ENCODE data around the gene PARD3B.

Gene PARD3B

DNA sequence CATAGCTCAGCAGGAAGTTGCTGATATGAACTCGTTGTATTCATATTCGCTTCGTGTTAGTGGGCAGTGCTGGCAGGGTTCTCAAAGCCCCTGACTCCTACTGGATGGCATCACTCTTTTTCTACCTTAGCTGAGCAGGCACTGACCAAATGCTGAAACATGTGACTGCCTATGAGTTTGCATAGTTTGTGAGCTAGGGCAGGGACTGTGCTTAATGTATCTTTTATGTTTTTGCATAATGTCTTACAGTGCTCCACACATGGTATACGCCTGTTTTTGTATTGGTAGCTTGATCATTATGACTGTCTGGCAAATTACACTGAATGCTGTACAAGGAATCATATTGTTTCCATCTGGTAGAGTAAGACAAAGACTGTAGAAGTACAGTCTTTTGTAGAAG, 305.3 kb downstream of the PARD3B start:
- no peak for FAIRE-seq

DNA sequence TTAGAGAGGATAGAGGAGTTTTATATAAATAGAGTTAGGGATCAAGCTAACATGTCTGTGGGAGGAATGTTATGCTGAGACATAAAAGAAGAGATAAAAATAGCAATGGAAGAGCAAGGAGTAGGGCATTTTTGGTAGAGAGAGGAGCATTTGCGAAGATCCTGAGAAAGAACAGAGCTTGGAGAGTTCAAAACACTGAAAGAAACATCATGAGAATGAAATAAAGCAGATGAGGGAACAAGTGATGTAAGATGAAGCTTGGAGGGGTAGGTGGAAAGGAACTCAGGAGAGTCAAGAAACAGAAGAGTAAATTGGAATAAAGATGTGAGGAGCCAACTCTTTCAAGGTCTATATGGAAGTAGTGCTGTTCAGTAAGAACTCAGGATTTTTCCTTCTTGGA, 308.6 kb downstream of the PARD3B start:
- FAIRE-seq = no peak

DNA sequence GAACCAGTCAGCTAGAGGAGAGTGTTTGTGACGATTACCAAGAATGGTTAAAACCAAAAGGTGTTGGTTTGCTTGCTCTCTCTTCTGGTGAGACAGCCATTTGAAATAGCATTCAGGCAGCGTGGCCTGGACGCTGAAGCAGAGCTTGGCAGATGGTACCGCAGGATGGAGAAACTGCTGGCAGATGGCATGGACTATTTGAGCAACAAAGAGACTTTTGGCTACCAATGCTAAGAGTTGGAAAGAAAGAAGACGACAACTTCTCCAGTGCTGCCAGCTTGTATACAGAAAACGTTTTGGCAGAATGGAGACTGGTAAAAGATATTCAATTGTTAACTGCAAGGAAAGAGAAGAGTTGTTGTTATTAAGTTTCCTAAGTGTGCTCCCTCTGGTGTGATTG, 315.0 kb downstream of the PARD3B start:
- no peak for FAIRE-seq

DNA sequence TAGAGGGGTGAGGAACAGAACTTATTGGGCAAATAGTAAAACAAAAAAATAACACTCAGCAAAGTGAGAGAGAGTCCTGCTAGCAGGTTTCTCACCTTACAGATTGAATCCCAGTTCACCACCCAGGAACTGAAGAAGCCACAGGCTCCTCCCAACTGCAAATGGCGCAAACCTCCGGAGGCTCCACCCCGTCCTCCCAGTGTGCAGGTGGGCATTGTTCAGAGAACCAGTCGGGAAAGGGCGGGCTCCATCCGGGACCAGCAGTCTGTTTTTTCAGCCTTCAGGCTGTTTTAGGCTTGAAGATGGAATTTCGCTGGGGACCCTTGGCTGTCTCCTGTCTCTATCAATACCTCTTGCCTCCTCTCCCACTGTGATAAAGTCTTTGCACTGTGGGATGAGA, 317.5 kb downstream of the PARD3B start:
- FAIRE-seq = no peak

DNA sequence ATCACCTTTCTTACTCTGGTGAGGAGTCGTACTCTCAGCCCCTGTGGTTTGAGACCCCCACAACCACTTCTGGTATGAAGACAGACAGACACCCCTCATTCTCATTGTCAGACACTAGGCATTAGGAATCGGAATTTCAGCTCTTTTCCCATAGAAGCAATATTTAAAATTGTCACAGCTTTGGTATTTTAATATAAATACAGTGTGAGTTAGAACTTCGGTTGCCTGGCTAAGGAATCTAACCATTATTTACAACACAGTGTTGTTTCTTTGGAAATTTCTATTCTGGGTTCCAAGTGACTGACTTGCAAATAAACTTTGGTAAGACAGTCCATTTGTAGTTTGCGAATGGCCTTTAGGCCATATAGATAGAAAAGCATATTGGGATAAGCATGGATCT, 318.1 kb downstream of the PARD3B start:
- no peak for FAIRE-seq

DNA sequence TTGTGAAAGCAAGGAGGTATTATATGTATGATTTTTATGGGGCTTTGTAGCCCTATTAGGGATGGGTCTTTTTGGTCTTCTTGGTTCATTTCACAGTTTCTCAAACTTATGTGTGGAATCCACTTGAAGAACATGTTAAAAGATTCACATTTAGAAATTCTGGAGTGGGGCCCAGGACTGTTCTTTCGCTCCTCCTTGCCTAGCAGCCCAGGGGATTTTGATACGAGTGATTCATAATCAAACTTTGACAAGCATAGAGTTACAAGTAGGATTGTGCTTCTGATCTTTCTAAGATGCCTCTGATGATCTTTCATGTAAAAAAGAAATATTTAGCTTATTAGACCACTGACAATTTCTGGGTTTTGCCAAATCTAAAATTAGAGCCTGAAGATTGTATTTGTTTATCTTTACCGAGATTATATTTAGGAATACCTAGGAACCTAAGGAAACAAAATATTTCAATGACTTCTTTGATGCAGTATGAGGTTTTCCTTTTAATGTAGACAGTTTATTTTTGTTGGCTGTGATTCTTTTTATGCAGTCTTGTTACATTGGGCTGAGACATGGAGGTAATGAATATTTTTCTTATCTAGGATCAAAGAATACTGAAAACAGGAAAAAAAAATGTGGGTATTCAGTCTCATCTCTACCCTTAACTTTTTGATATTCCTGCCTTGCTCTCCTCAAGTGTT, 324.0 kb downstream of the PARD3B start:
- FAIRE-seq = no peak

DNA sequence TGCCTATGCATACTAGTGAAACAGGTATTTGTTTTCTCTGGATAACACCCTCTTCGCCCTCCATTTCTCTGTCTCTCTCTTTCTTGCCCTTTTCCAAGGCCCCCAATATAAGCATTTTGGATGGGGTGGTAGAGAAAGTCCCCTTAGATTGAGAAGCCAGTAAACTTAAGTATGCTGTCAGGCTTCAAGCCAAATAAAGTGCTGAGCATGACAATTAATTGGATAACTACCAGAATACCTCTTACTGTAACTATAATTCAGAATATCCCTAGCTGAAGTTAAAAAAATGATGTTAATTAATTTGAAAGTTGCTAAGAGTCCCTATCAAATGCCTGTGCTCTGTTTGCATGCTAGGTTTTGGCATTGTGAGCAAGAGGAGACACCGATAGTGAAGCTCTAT, 324.8 kb downstream of the PARD3B start:
- no peak for FAIRE-seq

DNA sequence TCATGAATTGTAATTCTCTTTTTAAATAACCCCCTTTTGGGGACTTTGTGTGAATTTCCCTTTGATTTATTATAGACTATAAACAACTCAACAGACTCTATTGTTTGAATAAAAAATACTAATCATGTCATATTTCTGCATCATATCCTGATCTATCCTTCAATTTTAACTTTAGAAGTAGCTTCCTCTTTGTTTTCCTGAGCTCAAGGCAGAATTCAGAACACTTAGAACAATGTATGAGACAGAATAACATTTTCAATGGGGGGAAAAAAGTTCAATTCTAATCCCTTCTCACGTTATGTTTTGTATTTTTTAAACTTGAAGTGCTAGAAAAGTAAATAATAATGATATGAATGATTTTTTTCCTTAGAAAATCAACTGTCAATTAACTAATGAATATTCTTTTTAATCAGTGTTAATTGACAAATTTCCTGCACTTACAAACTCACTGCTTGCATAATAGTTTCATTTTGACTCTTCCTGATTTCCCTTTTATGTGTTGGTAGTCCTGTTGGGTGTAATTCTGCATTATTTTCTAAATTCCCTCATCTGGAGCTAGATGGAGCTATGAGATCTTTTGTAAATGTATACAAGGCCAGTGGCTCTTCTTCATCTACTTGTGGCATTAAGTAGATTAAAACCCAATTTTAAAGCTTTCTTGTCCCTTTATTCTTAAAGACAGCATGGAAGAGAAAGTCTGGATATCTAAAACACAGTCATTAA, 326.1 kb downstream of the PARD3B start:
- peak; percentile 96 for FAIRE-seq

DNA sequence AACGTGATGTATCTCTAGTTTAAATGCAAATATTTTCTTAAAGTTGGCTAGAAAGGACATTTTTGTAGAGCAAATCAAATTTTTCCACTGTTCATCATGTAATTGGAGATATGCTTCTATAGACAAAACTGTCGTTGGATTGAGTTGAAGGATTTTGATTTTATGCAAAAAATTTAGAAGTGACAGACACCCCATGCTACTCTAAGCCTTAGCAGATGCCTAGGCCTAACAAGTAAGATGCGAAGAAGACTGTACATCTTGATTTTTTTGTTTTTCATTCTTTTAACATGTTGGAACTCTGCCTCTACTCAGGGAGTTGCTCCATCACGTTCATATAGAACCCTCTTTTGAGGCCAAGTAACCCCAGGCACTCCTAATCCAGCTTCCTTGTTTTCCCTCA, 331.0 kb downstream of the PARD3B start:
- FAIRE-seq = no peak

DNA sequence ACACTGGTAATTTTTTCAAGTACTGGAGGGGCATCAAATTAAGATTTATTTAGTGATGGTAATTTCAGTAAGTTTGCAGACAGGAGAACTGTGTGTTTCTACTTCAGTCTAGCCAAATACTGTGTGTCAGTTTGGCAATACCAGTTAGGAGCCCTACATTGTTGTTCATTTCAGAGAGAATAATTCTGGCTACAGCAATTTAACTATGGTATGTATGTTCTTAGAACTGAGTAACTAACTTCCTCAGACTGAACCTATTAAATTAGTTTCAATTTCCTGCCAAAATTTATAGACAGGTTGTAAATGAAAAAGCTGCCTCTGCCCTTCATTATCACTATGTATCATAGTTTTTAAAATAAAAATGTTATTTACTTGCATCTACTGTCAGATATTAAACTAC, 332.4 kb downstream of the PARD3B start:
- FAIRE-seq = no peak

DNA sequence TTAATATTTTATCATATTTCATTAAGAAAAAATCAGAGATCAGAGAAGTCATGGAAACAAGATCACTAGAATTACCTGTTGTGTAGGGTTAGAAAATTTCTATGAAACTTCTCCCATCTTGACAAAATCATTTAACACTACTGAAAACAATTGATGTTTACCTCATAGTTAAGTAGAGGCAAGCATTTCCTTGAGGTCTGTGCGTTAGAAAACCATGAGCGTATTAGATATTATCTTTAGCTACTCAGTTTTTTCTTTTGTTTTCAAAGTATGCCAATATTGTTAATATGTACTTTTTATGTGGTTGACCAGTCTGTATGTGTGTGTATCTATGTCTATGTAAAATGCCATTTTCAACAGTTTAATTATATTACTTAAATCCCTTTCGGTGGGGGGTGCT, 335.7 kb downstream of the PARD3B start:
- no peak for FAIRE-seq

DNA sequence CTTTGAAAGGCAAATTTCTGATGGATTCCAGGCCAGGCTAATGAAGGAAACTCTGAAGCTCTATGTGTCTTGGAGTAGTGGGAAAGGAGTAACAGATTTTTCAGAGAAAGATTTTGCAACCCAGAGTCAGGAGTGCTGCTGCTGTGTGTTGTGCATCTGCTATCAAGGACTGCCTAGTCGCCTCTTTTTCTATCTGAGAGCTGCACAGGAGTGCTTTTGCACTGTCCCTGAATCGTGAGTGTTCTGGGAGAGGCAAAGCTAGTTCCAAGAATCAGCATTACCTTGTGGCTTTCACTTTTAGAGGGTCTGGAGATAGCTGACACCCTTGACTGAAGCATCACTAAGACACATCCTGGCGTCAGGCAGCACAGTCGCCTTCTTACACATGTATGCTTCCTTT, 336.4 kb downstream of the PARD3B start:
- FAIRE-seq = no peak

DNA sequence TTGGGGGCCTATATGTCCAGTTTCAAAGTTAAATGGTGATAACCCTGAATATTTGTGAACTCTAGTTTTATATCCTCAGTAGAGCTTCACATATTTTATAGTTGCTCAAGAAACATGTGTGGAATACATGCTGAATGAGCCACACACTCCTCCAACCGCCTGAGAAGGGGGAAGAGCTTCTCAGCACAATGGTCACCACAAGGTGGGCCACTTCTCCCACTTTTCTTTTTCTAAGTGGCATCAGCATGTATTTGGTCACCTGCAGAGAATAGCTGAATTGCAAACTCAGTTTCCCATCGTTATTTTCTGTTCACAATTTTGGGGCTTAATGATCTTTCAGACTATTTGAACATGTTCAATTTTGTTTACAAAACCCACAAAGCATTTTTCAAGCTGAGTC, 340.5 kb downstream of the PARD3B start:
- FAIRE-seq = no peak

DNA sequence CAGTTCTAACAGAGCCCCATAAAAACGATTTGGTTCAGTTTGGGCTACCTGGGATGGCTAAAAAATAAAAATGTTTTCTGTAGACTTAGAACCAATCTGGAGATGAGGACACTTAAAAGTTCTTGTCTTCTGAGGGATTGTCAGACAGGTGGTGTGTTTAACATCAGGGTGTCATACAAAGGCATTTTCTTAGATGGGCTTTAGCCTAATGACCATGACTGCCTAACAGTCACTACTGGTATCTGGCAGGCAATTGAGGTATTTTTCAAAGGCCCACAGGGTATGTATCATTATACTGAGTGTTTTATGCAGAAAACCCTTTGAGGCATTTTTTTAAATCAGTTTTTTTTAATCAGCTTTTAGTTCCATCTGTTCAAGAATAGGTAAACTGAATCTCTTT, 341.4 kb downstream of the PARD3B start:
- no peak for FAIRE-seq

DNA sequence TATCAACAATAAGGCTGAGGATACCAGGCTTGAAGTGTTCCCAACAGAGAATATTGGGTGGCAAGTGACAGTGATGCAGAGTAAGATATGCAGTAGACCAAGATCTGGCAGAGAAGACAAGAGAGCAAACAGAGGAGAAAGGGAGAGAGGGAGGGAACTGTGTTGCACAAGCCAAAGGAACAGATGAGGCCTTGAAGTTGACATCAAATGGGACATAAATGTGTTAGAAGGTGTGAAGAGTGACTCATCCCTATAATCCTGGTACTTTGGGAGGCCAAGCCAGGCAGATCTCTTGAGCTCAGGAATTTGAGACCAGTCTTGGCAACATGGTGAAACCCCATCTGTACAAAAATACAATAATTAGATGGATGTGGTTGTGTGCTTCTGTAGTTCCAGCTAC, 342.9 kb downstream of the PARD3B start:
- no peak for FAIRE-seq

DNA sequence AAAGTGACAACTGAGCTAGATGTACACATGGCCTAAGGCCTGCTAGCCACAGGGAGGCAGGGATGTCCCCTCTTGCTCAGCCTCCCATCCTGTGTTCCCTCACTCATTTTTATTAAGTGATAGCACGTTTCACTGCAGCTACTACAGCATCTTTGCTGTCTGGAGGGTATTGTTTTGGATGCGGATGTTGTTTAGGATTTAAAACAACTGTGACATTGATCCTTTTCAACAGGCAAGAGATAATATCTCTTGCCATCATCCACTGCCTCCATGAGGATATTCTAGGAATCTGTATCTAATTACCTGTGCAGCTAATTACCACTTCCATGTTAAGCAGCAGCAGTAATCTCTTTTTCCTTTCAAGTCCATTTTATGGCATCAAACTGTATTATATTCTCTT, 345.4 kb downstream of the PARD3B start:
- no peak for FAIRE-seq

DNA sequence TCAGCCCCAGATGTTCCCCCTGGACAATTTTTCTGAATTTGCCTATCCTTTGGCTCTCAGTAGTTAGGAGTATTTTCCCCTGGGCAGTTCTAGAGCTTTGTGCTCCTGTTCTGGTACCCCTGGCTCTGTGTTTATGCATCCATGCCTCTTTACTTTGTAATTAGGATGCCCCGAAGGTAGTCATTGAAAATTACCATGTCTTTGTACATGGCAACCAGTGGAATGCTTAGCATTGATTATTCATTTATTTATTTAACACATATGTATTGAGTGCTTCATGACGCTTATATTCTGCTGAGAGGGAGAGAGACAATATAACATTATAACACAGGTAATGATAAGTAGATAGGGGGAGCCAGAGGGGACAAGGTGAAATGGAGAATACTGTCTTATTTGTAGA, 346.5 kb downstream of the PARD3B start:
- no peak for FAIRE-seq

DNA sequence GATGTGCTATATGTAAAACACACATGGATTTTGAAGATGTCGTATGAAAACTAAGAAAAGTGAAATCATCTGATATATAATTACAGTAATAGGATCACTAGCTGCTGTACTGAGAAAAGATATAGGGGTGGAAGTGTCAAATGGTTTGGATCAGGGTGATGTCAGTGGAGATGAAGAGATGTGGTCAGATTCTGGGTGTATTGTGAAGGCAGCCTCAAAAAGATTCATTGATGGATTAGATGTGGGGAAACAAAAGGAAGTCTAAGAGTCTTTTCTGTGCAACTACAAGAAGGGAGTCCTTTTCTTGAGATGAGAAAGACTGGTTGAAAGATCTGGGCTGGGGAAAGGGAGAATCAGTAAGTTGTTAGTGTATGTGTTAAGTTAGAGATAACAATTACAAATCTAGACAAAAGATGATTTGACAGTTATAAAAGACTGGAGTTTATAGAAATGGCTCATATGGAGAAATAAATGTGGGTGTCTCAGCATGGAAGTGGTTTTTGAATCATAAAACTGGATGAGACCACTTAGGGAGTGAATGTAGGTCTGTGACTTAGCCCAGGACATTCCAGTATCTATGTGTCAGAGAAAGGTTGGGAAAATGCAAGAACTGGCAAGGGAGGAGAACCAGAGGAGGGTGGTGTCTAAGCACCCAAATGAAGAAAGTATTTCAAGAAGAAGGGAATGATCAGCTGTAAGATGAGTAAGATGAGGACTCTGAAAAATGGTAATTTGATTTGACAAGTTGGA, 347.4 kb downstream of the PARD3B start:
- FAIRE-seq = no peak

DNA sequence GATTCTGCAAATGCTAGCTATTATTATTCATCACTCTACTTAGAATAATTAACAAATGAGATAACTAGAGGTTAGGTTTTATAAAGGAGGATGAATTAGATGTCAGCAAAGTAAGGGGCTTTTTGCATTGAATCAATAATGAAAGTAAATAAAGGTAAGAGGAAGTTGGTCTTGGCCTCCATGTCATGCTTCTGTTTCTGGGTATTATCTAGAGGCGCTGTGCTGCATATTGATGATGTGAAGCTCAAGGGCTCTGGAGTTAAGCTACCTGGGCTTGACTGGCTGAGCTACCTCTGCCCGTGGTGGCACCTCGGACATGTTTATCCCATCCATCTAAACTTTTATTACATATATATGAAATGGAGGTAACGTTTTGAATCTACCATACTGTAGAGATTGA, 350.9 kb downstream of the PARD3B start:
- FAIRE-seq = no peak

DNA sequence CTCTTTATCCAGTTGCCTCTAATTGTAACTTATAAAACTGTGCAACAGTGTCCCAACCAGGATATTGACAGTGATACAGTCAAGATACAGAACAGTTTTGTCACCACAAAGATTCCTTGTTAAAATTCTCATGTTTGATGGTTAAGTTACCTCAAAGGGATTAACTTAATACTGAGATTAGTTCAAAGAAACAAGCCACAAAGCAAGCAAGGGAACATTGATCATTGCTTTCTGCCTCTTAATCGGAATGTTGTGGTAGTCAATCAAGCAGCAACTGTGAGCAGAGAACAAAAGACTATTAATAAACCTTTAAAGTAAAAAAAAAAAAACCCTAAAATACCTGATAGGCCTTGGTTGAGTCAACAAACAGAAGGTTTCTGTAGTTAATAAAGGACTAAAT, 352.3 kb downstream of the PARD3B start:
- peak; percentile 47 for FAIRE-seq

DNA sequence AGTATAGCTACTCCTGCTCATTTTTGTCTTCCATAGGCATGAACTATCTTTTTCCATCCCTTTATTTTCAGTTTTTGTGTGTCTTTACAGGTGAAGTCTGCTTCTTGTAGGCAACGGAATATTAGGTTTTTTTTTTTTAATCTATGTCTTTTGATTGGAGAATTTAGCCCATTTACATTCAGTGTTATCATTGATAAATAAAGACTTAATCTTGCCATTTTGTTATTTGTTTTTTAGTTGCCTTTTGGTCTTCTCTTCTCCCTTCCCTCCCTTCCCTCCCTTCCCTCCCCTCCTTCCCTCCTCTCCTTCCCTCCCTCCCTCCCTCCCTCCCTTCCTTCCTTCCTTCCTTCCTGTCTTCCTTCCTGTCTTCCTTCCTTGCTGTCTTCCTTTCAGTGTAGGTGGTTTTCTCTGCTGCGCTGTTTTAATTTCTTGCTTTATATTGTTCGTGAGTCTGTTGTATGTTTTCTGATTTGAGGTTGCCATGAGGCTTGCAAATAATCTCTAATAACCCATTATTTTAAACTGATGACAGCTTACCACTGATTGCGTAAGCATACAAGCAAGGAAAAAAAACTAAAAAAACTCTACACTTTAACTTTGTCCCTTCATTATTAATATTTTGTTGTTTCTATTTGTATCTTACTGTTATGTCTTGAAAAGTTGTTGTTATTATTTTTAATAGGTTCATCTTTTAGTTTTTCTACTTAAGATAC, 353.8 kb downstream of the PARD3B start:
- no peak for FAIRE-seq

DNA sequence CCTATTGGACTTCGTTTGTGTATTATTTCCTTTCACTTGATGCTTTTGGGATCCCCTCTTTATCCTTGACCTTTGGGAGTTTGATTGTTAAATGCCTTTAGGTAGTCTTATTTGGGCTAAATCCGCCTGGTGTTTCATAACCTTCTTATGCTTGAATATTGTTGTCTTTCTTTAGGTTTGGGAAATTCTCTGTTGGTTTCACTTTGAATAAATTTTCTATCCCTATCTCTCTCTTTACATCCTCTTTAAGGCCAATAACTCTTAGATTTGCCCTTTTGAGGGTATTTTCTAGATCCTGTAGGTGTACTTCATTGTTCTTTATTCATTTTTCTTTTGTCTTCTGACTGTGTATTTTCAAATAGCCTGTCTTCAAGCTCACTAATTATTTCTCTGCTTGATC, 354.7 kb downstream of the PARD3B start:
- no peak for FAIRE-seq

DNA sequence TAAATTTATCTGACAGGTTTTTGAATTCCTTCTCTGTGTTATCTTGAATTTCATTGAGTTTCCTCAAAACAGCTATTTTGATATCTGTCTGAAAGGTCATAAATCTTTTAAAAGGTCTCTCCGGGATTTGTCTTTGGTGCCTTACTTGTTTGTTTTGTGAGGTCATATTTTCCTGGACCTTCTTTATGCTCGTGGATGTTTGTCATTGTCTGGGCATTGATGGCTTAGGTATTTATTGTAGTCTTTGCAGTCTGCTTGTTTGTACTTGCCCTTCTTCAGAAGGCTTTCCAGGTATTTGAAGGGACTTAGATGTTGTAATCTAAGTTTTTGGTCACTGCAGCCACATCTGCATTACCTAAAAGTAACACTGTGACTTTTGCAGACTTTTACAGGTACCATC, 355.2 kb downstream of the PARD3B start:
- FAIRE-seq = no peak

DNA sequence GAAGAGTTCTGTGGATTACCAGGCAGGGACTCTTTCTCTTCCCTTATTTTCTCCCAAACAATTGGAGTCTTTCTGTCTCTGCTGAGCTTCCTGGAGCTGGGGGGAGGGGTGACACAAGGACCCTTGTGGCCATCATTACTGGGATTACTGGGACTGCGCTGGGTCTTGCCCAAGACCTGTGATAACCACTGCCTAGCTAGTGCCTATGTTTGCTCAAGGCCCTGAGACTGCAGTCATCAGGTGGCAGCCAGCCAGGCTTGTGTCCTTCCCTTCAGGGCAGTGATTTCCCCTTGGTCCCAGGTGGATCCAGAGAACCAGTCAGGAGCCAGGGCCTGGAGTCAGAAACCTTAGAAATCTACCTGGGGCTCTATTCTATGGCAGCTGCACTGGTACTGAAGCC, 355.6 kb downstream of the PARD3B start:
- no peak for FAIRE-seq

Data from islet of Langerhans (tissue), 1 donor.